Skeletal muscle tissue (tissue), 4 donors: Measurements from ENCODE around the gene DUSP10. TPM values are rescaled to one million over a fixed set of nuclear protein-coding genes. Genes with fewer than 3 reads are reported as not detected.

Experiments
- H3K27ac ChIP-seq: one replicate; pipeline ENCODE4 v1.7.0; 2013; ENCODE audit warnings: mild to moderate bottlenecking, low read depth, low read length, inconsistent platforms
- H3K27me3 ChIP-seq, 3 donors: one replicate each; pipeline ENCODE4 v1.7.0; 2013; ENCODE audit warnings: low read length in 3 of 3; ENCODE audit not compliant: control insufficient read depth in 3 of 3, insufficient read depth in 3 of 3
- H3K36me3 ChIP-seq, 3 donors: one replicate each; pipeline ENCODE4 v1.7.0; 2013; ENCODE audit warnings: low read length in 3 of 3; ENCODE audit not compliant: control insufficient read depth in 3 of 3, insufficient read depth in 3 of 3
- H3K4me1 ChIP-seq, 3 donors: one replicate each; pipeline ENCODE4 v1.7.0; 2013; ENCODE audit warnings: low read length in 3 of 3, mild to moderate bottlenecking in 3 of 3; ENCODE audit not compliant: control insufficient read depth in 3 of 3, insufficient read depth in 3 of 3
- H3K4me3 ChIP-seq, 3 donors: one replicate each; pipeline ENCODE4 v1.7.0; 2013; ENCODE audit warnings: low read length in 3 of 3
- H3K9ac ChIP-seq, 3 donors: one replicate each; pipeline ENCODE4 v1.7.0; 2013; ENCODE audit warnings: low read length in 3 of 3, mild to moderate bottlenecking in 3 of 3, moderate library complexity in 2 of 3, low read depth in 1 of 3
- H3K9me3 ChIP-seq, 3 donors: one replicate each; pipeline ENCODE4 v1.7.0; 2013; ENCODE audit warnings: low read length in 3 of 3; ENCODE audit not compliant: control insufficient read depth in 3 of 3
- total RNA-seq: library from RNA; depleted of rRNA; stranded (reverse); fragments of >200 nt; gene quantifications from one replicate; pipeline ENCODE4 v1.2.3, GENCODE V29; 2014
- donor health status: Osteomylitis.

Gene DUSP10
- total RNA-seq, 1 donor from 2014 or later = 28.2 TPM

DNA sequence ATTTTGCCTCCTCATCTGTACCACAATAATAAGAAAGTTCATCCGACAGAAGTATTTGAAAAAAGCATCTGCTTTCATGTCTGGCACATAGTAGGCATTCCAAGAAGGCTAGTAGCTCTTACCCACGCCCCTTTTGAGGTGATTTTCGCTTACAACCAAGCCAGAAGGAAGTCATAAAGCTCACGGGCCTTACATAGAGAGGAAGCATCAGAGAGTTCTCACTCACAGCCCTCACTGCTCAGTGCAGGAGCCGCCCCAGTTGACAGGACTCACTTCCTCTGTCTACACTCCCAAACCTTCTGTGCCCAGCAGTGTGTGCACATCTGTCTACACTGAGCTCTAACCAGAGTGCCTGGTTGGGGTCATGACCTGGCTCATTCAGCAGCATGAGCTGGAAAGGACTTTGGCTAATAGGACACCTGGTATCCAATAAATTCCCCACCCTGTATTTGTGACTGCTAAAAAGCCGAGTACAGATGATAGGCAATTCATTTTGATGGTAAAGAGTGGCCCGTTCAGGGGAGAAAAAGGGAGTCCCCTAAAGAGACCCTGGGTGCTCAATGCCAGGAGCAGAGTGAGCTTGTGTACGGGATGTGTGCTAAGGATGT lies 36.8 kb upstream of the DUSP10 start:
- H3K27ac ChIP-seq = no peak overlapping the region
- H3K27me3 ChIP-seq = no peaks in the 10 kb centered on the region
- no peaks in the 10 kb centered on the region for H3K36me3 ChIP-seq
- H3K9ac ChIP-seq = no peak overlapping the region
- H3K4me1 ChIP-seq = no peaks in the 10 kb centered on the region
- no peaks in the 10 kb centered on the region for H3K9me3 ChIP-seq
- no peak overlapping the region for H3K4me3 ChIP-seq

DNA sequence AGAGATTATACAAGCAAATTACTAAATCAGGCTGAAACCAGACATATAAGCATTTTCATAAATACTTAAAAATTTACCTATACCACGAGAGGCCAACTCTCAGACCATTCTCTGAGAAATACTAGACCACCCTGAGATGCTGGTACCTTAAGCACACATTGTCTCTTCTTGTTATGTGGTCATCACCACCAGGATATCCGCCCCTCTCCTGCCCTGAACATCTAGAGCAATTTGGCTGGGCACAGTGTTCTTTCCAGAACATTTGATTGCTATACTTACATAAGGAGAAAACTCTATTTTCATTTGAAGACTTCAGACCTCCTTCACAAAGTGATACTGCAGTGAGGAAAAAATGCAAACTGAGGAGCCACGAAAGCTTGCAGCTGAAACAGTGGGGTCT lies 36.2 kb upstream of the DUSP10 start:
- Histone ChIP-seq H3K27me3 (no peaks in the 10 kb centered on the region), H3K27ac (no peak overlapping the region)

DNA sequence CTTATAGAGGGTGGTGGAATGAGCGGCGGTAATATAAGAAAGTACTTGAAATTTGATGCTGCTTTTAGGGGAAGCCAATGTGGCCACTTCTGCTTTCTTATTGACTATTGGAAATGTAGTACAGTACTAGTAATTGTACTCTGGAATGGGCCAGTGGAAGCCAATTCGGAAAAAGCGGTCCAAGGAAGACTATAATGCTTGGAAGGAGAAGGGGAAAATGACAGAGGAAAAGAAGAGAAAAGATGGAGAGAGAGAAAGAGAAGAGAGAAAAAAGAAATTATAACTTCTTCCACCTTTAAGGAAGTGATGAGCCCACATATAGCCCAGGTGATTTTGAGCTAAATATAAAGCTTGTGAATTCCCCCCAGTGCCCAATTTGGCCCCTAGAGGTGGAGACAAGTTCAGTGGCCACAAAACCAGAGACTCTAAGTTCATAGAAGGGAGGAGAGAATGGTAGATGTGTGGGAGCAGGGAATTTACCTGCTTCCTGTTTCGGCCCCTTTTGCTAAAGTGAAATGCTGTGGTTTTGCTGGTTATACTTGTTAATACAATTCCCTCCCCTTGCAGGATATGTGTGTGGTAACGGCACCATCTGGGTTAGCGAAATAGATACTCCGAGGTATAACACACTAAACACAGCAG lies 35.7 kb upstream of the DUSP10 start:
- Histone ChIP-seq H3K27me3 (no peaks in the 10 kb centered on the region), H3K27ac (no peak overlapping the region), H3K9me3 (no peaks in the 10 kb centered on the region)

More for the DNA sequence above, 36.2 kb upstream of the DUSP10 start:
- no peaks in the 10 kb centered on the region for H3K36me3 ChIP-seq
- H3K9me3 ChIP-seq = no peaks in the 10 kb centered on the region
- no peaks in the 10 kb centered on the region for H3K4me1 ChIP-seq
- no peak overlapping the region for H3K4me3 ChIP-seq
- no peak overlapping the region for H3K9ac ChIP-seq

DNA sequence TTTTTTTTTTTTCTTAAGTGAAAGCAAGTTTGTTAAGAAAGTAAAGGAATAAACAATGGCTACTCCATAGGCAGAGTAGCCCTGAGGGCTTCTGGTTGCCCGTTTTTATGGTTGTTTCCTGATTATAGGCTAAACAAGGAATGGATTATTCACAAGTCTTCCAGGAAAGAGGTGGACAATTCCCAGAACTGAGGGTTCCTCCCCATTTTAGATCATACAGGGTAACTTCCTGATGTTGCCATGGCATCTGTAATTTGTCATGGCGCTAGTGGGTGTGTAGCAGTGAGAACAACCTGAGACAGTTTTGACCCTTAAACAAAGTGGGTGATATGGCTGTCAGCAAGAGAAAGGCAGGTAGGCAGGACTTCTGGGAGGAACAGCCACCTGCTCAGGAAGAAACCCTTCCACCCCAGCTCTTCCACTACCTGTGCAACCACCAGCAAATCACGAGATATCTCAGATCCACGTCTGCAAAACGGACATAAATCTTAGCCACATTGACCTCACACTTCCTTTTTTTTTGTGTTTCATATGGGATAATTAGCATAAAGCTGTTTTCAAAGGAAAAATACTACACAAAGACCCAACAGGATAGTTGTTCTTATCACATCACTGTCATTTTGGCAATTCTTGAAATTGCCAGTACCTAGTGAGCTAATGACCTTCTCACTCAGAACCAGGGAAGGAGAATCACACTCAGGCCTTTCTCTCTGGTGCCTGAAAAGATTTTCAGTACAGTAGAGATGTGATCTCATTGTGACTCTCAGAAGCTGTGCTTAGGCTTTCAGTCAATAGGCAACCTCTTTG lies 34.8 kb upstream of the DUSP10 start:
- H3K9ac ChIP-seq = no peak overlapping the region
- H3K36me3 ChIP-seq = no peaks in the 10 kb centered on the region
- no peak overlapping the region for H3K27ac ChIP-seq
- peaks cover 0 to 3% (median 0%) of the 10 kb centered on the region in 3 donors for H3K4me1 ChIP-seq
- H3K4me3 ChIP-seq = no peak overlapping the region
- H3K9me3 ChIP-seq = no peaks in the 10 kb centered on the region
- H3K27me3 ChIP-seq = no peaks in the 10 kb centered on the region

More for the DNA sequence above, 35.7 kb upstream of the DUSP10 start:
- no peaks in the 10 kb centered on the region for H3K4me1 ChIP-seq
- H3K36me3 ChIP-seq = no peaks in the 10 kb centered on the region
- H3K9ac ChIP-seq = no peak overlapping the region
- H3K4me3 ChIP-seq = no peak overlapping the region

DNA sequence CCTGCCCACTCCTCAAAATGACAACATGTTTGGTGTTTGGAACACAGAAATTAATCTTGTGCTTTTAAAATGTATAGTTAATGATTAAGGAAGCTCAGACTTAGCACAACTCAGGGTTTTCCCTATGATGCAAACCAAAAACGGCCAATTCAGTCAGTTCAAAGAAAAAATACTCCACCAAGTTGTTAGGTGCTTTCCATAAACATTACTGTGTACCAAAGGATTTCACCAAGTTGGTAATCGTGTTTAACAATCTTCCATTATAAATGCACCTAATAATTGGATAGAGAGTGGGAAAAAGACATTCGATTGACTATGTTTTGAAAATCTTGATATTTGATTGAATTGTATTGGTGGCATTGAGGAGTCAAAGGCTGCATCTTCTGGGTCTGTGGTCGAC lies 33.3 kb upstream of the DUSP10 start:
- no peaks in the 10 kb centered on the region for H3K27me3 ChIP-seq
- no peak overlapping the region for H3K9ac ChIP-seq
- peaks cover 0 to 3% (median 0%) of the 10 kb centered on the region in 3 donors for H3K4me1 ChIP-seq
- no peak overlapping the region for H3K27ac ChIP-seq
- no peaks in the 10 kb centered on the region for H3K36me3 ChIP-seq
- H3K9me3 ChIP-seq = no peaks in the 10 kb centered on the region
- H3K4me3 ChIP-seq = no peak overlapping the region

DNA sequence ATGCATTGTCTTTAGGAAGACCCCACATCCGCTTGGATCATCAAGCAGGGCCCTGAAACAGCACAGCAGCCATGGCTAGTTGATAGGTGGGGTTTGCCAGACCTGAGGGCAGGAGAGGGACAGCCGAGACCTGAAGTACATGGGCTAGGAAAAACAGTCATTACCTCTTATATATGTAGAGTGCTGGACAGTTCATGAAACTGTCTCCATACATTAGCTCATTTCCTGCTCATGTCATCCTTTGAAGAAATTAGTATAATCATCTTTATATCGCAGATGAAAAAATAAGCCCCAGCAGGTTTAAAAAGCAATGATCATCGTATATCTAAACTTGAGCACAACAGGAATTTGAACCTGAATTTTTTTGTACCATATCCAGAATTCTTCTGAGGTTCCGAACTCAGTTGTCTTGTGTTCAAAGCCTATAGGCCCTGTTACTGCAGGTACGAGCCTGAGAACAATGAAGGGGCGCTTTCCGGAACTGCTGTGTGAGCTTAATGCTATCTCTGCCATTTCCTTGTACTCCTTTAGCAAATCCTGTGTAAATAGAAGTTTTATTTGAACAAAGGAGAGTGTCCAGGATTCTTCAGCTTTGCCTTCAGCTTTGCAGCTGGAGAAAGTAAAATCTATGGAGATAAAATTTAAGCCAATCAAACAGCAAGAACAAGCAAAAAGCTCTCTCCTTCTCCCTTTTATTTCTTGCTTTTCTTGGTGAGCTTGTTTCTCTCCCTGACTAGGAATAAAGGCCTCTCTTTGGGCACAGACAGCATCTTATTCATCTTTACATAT lies 32.4 kb upstream of the DUSP10 start:
- H3K4me1 ChIP-seq = peaks cover 0 to 3% (median 0%) of the 10 kb centered on the region in 3 donors
- no peak overlapping the region for H3K27ac ChIP-seq
- H3K36me3 ChIP-seq = no peaks in the 10 kb centered on the region
- no peak overlapping the region for H3K4me3 ChIP-seq
- no peaks in the 10 kb centered on the region for H3K27me3 ChIP-seq
- no peak overlapping the region for H3K9ac ChIP-seq
- H3K9me3 ChIP-seq = no peaks in the 10 kb centered on the region

DNA sequence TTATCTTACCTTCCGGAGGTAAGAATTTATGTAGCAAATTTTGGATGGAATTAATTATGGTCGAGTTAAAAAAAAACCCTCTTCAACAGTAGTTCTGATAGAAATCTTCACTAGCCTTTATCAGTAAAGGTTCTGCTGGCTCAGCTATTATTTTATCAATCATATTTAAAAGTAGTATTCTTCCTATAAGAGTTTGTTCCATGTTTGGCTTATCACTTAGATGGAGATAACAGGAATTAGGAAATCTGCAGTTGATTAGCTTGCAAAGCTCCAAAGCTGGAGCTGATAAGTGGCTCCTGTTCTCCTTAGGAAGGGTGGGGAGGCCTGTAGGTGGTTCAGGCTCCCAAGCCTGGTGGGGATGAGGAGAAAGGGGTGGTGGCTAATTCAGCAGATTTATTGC lies 31.5 kb upstream of the DUSP10 start:
- H3K4me1 ChIP-seq = peaks cover 0 to 3% (median 0%) of the 10 kb centered on the region in 3 donors
- no peak overlapping the region for H3K9ac ChIP-seq
- H3K27me3 ChIP-seq = no peaks in the 10 kb centered on the region
- H3K4me3 ChIP-seq = no peak overlapping the region
- no peaks in the 10 kb centered on the region for H3K36me3 ChIP-seq
- H3K9me3 ChIP-seq = no peaks in the 10 kb centered on the region
- H3K27ac ChIP-seq = no peak overlapping the region

DNA sequence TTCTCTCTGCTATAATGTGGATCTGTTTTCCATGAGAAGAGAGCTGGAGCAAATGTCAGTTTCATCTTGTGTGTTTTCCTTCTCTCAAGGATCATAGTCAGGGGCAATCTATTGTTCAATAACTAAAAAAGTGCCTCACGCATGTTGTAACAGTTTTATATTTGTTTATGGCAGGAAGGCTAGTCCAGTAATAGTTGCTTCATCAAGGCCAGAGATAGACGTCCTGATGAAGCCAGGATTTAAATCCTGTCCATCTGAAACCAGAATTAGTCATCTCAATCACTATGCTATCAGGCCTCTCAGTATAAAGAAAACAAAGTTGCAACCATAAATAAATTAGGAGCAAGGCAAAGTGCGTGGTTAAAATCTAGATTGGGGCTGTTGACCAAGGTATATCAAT lies 30.2 kb upstream of the DUSP10 start:
- Histone ChIP-seq H3K9ac (no peak overlapping the region), H3K27me3 (no peaks in the 10 kb centered on the region), H3K4me1 (peaks cover 0 to 3% (median 0%) of the 10 kb centered on the region in 3 donors), H3K36me3 (no peaks in the 10 kb centered on the region), H3K9me3 (no peaks in the 10 kb centered on the region), H3K27ac (peak overlapping the region; percentile 23), H3K4me3 (no peak overlapping the region)

DNA sequence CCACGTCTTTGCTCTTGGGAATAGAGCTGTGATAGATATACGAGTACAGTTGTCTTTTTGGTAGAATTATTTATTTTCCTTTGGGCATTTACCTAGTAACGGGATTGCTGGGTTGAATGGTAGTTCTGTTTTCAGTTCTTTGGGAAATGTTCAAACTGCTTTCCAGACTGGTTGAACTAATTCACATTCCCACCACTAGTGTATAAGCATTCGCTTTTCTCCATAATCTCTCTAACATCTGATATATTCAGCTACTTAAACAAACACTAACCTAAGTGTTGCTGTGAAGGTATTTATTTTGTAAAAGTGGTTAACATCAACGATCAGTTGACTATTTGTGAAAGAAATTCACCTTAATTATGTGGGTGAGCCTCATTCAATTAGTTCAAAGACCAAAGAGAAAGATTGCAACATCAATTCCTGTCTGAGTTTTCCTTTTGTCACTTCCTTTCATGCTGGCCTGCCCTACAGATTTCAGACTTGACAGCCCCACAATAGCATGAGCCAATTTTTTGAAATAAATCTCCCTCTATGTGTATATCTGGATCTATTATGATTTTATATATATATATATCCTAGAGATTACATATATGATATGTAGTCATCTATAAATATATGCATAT lies 26.7 kb upstream of the DUSP10 start:
- H3K4me3 ChIP-seq = no peak overlapping the region
- no peaks in the 10 kb centered on the region for H3K36me3 ChIP-seq
- H3K9me3 ChIP-seq = no peaks in the 10 kb centered on the region
- no peak overlapping the region for H3K27ac ChIP-seq
- no peaks in the 10 kb centered on the region for H3K27me3 ChIP-seq
- H3K9ac ChIP-seq = no peak overlapping the region
- peaks cover 0 to 3% (median 0%) of the 10 kb centered on the region in 3 donors for H3K4me1 ChIP-seq
